ENCODE measurements around the gene ETNK2.

The ETNK2 gene

GRCh38 chr1:204131978-204132377 is 19.9 kb downstream of the ETNK2 start:
- no peak for TF ChIP-seq SP1 (IDR thresholded peaks at IDR 0.05)
- no peak for TF ChIP-seq ARNT (IDR thresholded peaks at IDR 0.05)
- TF ChIP-seq HDGF (IDR thresholded peaks at IDR 0.05; ENCODE audit: borderline replicate concordance): no peak
- TF ChIP-seq FOXM1 (IDR thresholded peaks at IDR 0.05; ENCODE audit: borderline replicate concordance): no peak
- no peak for TF ChIP-seq FOXA1 (IDR thresholded peaks at IDR 0.05)
- TF ChIP-seq SUZ12 (IDR thresholded peaks at IDR 0.05): no peak
- no peak for TF ChIP-seq BHLHE40 (IDR thresholded peaks at IDR 0.05; ENCODE audit: borderline replicate concordance)
- TF ChIP-seq ZNF384 (IDR thresholded peaks at IDR 0.05): no peak
- TF ChIP-seq TARDBP (IDR thresholded peaks at IDR 0.05): no peak
- TF ChIP-seq LEF1 (IDR thresholded peaks at IDR 0.05; ENCODE audit: borderline replicate concordance): no peak
- TF ChIP-seq ELF4 (IDR thresholded peaks at IDR 0.05): no peak
- no peak for TF ChIP-seq CTBP1 (IDR thresholded peaks at IDR 0.05; ENCODE audit: borderline replicate concordance)
- TF ChIP-seq NFRKB (IDR thresholded peaks at IDR 0.05): no peak
- no peak for TF ChIP-seq PKNOX1 (IDR thresholded peaks at IDR 0.05)
- no peak for TF ChIP-seq FOXK2 (IDR thresholded peaks at IDR 0.05)
- TF ChIP-seq L3MBTL2 (conservative IDR thresholded peaks at IDR 0.05): no peak
- CTCF ChIA-PET: interaction anchor here (0.5 kb wide), 1 partner anchor 83 kb away, joined by 5 read pairs; no protein-coding TSS in a partner anchor
- DNase-seq (ENCODE audit: extremely low spot score): no peak
- POLR2A ChIA-PET: interaction anchor here (1.0 kb wide), 1 partner anchor 58 kb away, joined by 3 read pairs; no protein-coding TSS in a partner anchor

GRCh38 chr1:204130981-204131892 is 20.6 kb downstream of the ETNK2 start:
- ChIA-PET CTCF (no interaction called here), POLR2A (interaction anchor here (1.0 kb wide), 1 partner anchor 57 kb away, joined by 3 read pairs; no protein-coding TSS in a partner anchor)
- TF ChIP-seq ZNF384 (IDR thresholded peaks at IDR 0.05) (no peak), HDGF (IDR thresholded peaks at IDR 0.05; ENCODE audit: borderline replicate concordance) (no peak), FOXA1 (IDR thresholded peaks at IDR 0.05) (no peak), NFRKB (IDR thresholded peaks at IDR 0.05) (no peak), LEF1 (IDR thresholded peaks at IDR 0.05; ENCODE audit: borderline replicate concordance) (no peak), PKNOX1 (IDR thresholded peaks at IDR 0.05) (no peak), L3MBTL2 (conservative IDR thresholded peaks at IDR 0.05) (no peak), ELF4 (IDR thresholded peaks at IDR 0.05) (no peak), FOXM1 (IDR thresholded peaks at IDR 0.05; ENCODE audit: borderline replicate concordance) (no peak), FOXK2 (IDR thresholded peaks at IDR 0.05) (no peak), BHLHE40 (IDR thresholded peaks at IDR 0.05; ENCODE audit: borderline replicate concordance) (no peak), SP1 (IDR thresholded peaks at IDR 0.05) (no peak), CTBP1 (IDR thresholded peaks at IDR 0.05; ENCODE audit: borderline replicate concordance) (no peak), ARNT (IDR thresholded peaks at IDR 0.05) (no peak)
- DNase-seq (ENCODE audit: extremely low spot score): no peak

DNA sequence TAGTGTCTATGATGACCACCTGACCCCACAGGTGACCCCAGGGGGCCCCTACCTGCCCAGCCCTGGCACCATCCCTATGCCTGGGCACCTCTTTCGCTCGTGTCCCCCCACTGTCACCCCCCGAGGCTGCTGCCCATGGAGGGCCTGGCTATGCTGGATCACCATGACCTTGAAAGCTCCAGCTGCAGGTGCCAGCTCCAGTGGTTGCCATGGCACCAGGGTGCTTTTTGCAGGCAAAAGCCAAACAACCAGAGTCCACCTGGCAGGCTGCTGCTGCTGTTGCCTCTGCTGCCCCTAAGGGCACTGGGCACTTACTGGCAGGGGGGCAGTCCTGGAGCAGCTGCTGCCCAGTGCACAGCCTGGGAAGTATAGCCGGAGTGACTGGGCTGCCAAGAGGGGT is 21.7 kb downstream of the ETNK2 start:
- no peak for DNase-seq (ENCODE audit: extremely low spot score)
- ChIA-PET POLR2A (no interaction called here), CTCF (interaction anchor here (1.3 kb wide), 1 partner anchor 33 kb away, joined by 5 read pairs; no protein-coding TSS in a partner anchor)
- TF ChIP-seq ZNF384 (IDR thresholded peaks at IDR 0.05) (no peak), CTBP1 (IDR thresholded peaks at IDR 0.05; ENCODE audit: borderline replicate concordance) (no peak), LEF1 (IDR thresholded peaks at IDR 0.05; ENCODE audit: borderline replicate concordance) (no peak), TARDBP (IDR thresholded peaks at IDR 0.05) (no peak), L3MBTL2 (conservative IDR thresholded peaks at IDR 0.05) (no peak), FOXM1 (IDR thresholded peaks at IDR 0.05; ENCODE audit: borderline replicate concordance) (no peak), SUZ12 (IDR thresholded peaks at IDR 0.05) (no peak)

DNA sequence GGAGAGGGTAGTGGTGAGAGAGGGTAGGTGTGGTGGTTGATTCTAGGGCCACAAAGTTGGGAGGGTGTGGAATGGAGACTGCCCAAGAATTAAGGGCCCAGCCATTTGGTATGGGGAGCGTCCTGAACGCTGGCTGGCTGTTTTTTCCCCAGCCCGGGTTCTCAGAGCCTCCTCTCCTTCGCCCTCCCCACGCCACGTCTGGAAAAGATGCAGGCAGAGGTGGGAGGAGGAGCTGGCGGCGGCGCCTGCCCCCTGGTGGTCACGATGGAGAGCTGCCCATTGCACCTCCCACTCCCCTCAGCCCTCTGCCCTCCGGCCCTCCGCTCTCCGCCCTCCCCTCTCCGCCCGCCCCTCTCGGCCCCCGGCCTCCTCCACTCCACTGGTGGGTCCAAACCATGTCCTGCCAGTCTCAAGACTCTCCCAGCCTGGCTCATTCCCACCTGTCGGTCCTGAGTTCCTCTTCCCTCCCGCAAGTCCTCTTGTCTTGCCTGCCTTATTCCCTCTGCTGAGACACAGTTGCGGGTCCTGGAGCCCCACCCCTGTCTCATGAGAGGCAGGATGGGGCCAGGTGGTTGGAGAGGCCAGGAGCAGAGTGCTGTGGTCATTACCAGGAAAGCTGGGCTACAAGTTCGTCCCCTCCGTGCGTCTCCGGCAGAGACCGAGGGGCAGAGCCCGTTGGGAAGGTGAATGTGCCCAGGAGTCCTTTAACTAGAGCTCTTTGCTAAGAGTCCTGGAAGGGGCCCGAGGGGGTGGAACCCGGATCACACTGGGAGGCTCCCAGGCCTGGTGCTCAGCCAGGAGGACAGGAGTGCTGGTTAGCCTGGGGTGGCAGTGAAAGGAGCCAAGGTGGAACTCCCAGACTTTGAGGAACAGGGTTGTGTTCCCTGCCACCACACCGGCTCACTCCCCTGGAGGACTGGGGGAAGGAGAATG is 22.6 kb downstream of the ETNK2 start:
- DNase-seq (ENCODE audit: extremely low spot score): peak; percentile 95
- CTCF ChIA-PET: interaction anchor here (0.5 to 3.5 kb wide), 19 partner anchors 9 to 423 kb away, joined by 3 to 27 read pairs (median 4); partner anchors contain the start of gene ETNK2
- POLR2A ChIA-PET: interaction anchor here (0.6 to 1.3 kb wide), 3 partner anchors 22 to 267 kb away, joined by 3 to 6 read pairs (median 5); partner anchors contain the start of gene ETNK2
- TF ChIP-seq CTBP1 (IDR thresholded peaks at IDR 0.05; ENCODE audit: borderline replicate concordance): no peak
- no peak for TF ChIP-seq TARDBP (IDR thresholded peaks at IDR 0.05)
- TF ChIP-seq ARNT (IDR thresholded peaks at IDR 0.05): no peak
- TF ChIP-seq SP1 (IDR thresholded peaks at IDR 0.05): no peak
- no peak for TF ChIP-seq NFRKB (IDR thresholded peaks at IDR 0.05)
- TF ChIP-seq FOXK2 (IDR thresholded peaks at IDR 0.05): no peak
- no peak for TF ChIP-seq PKNOX1 (IDR thresholded peaks at IDR 0.05)
- no peak for TF ChIP-seq HDGF (IDR thresholded peaks at IDR 0.05; ENCODE audit: borderline replicate concordance)
- no peak for TF ChIP-seq FOXA1 (IDR thresholded peaks at IDR 0.05)
- no peak for TF ChIP-seq SUZ12 (IDR thresholded peaks at IDR 0.05)
- no peak for TF ChIP-seq LEF1 (IDR thresholded peaks at IDR 0.05; ENCODE audit: borderline replicate concordance)
- no peak for TF ChIP-seq L3MBTL2 (conservative IDR thresholded peaks at IDR 0.05)
- TF ChIP-seq ELF4 (IDR thresholded peaks at IDR 0.05): no peak
- TF ChIP-seq BHLHE40 (IDR thresholded peaks at IDR 0.05; ENCODE audit: borderline replicate concordance): no peak
- no peak for TF ChIP-seq FOXM1 (IDR thresholded peaks at IDR 0.05; ENCODE audit: borderline replicate concordance)

Data from HEK293T (cell line).